SK-N-SH (cell line): ENCODE results near the gene STRADB. TPM values are rescaled to one million over a fixed set of nuclear protein-coding genes. Genes with fewer than 3 reads are reported as not detected.

Source experiments
- CTCF ChIA-PET: fragments of 300-600, 350-600 bp; formaldehyde crosslinking; extraction: SDS; loops from one replicate; lab custom pipeline; 2021; lab: Yijun Ruan, JAX
- POLR2A ChIA-PET: fragments of 350-600 bp; sonication (Branson Sonifier 250); formaldehyde crosslinking; extraction: SDS; loops from one replicate; lab custom pipeline; 2020; ENCODE audit warnings: antibody characterized with exemption, inconsistent platforms; lab: Yijun Ruan, JAX
- DNase-seq: peaks from one replicate; pipeline ENCODE4 v3.0.0; 2012
- H2AFZ ChIP-seq: fragments of 200-600 bp; sonication (generic); 2 replicates; pipeline ENCODE4 v1.8.1; 2016; ENCODE audit warnings: antibody characterized with exemption, mild to moderate bottlenecking, low read depth
- H3F3A ChIP-seq: fragments of 200-600 bp; sonication (generic); replicated peaks from 2 replicates; pipeline ENCODE3; 2016; ENCODE audit warnings: antibody characterized with exemption, mild to moderate bottlenecking; ENCODE audit not compliant: insufficient read depth
- H3K27ac ChIP-seq, 2 experiments: fragments of 200-500 bp in 1 of 2; fragments of 200-600 bp in 1 of 2; sonication (Bioruptor generic) in 1 of 2; sonication (generic), shearing (Covaris generic) in 1 of 2; 2 replicates each; pipeline versions ENCODE4 v1.5.1 to v1.6.1; 2014 to 2016; ENCODE audit warnings: low read depth in 2 of 2, inconsistent platforms in 1 of 2, low read length in 1 of 2, mild to moderate bottlenecking in 1 of 2, mixed read lengths in 1 of 2
- H3K27me3 ChIP-seq: fragments of 200-600 bp; sonication (generic), shearing (Covaris generic); 2 replicates; pipeline ENCODE4 v1.6.1; 2016; ENCODE audit warnings: mixed run types; ENCODE audit not compliant: insufficient read depth
- H3K36me3 ChIP-seq, 2 experiments: fragments of 200-500 bp in 1 of 2; fragments of 200-600 bp in 1 of 2; sonication (Bioruptor generic) in 1 of 2; sonication (generic) in 1 of 2; replicated peaks in 1 of 2; 2 replicates each; pipeline versions ENCODE3 to v1.5.1; 2014 to 2016; ENCODE audit warnings: low read length in 1 of 2, mild to moderate bottlenecking in 1 of 2; ENCODE audit not compliant: insufficient read depth in 2 of 2, control insufficient read depth in 1 of 2
- H3K4me1 ChIP-seq, 2 experiments: fragments of 200-500 bp in 1 of 2; fragments of 200-600 bp in 1 of 2; sonication (Bioruptor generic) in 1 of 2; sonication (generic), shearing (Covaris generic) in 1 of 2; 2 replicates each; pipeline versions ENCODE4 v1.5.1 to v1.6.1; 2014 to 2016; ENCODE audit warnings: low read depth in 1 of 2, low read length in 1 of 2, mixed run types in 1 of 2; ENCODE audit not compliant: insufficient read depth in 2 of 2, control insufficient read depth in 1 of 2
- H3K4me2 ChIP-seq: fragments of 200-600 bp; sonication (generic), shearing (Covaris generic); 2 replicates; pipeline ENCODE4 v1.6.1; 2017; ENCODE audit warnings: mixed run types
- H3K4me3 ChIP-seq, 2 experiments: fragments of 200-500 bp in 1 of 2; fragments of 200-600 bp in 1 of 2; sonication (Bioruptor generic) in 1 of 2; sonication (generic), shearing (Covaris generic) in 1 of 2; 2 replicates each; pipeline versions ENCODE4 v1.5.1 to v1.8.1; 2014 to 2016; ENCODE audit warnings: low read depth in 2 of 2, inconsistent platforms in 1 of 2, low read length in 1 of 2, mild to moderate bottlenecking in 1 of 2, mixed read lengths in 1 of 2, moderate library complexity in 1 of 2
- H3K79me2 ChIP-seq: fragments of 200-600 bp; sonication (generic); 2 replicates; pipeline ENCODE4 v1.8.1; 2017; ENCODE audit warnings: mild to moderate bottlenecking; ENCODE audit not compliant: insufficient read depth
- H3K9ac ChIP-seq: fragments of 200-600 bp; sonication (generic); 2 replicates; pipeline ENCODE4 v1.6.1; 2017; ENCODE audit warnings: mixed run types
- H3K9me2 ChIP-seq: fragments of 200-600 bp; sonication (generic); 2 replicates; pipeline ENCODE4 v1.6.1; 2017; ENCODE audit warnings: mixed run types
- H3K9me3 ChIP-seq: fragments of 200-600 bp; sonication (generic); 2 replicates; pipeline ENCODE4 v1.6.1; 2017; ENCODE audit warnings: mixed run types, mild to moderate bottlenecking, moderate library complexity
- H4K20me1 ChIP-seq: fragments of 200-600 bp; sonication (generic); 2 replicates; pipeline ENCODE4 v1.6.1; 2017; ENCODE audit warnings: mild to moderate bottlenecking, mixed run types; ENCODE audit not compliant: insufficient read depth
- ELF1 ChIP-seq: IDR thresholded peaks from 2 replicates; pipeline ENCODE4 v1.4.0; 2012
- EP300 ChIP-seq, 2 experiments: IDR thresholded peaks; 2 replicates each; pipeline versions ENCODE4 v1.4.0 to v1.6.1; 2012; ENCODE audit warnings: borderline replicate concordance in 1 of 2, low read depth in 1 of 2, low read length in 1 of 2
- EZH2phosphoT487 ChIP-seq: fragments of 200-600 bp; sonication (generic); IDR thresholded peaks from 2 replicates; pipeline ENCODE4 v1.6.1; 2017; ENCODE audit warnings: low read depth, mixed run types, mild to moderate bottlenecking, antibody characterized with exemption, moderate library complexity, borderline replicate concordance
- NFIC ChIP-seq: IDR thresholded peaks from 2 replicates; pipeline ENCODE4 v1.4.0; 2012; ENCODE audit warnings: borderline replicate concordance
- NRF1 ChIP-seq: IDR thresholded peaks from 2 replicates; pipeline ENCODE4 v1.6.1; 2012; ENCODE audit warnings: low read depth, mild to moderate bottlenecking, low read length
- POLR2AphosphoS5 ChIP-seq: IDR thresholded peaks from 2 replicates; pipeline ENCODE4 v1.6.1; 2012; ENCODE audit warnings: low read depth, low read length
- RAD21 ChIP-seq: IDR thresholded peaks from 2 replicates; pipeline ENCODE4 v1.6.1; 2012; ENCODE audit warnings: mild to moderate bottlenecking, low read length
- RCOR1 ChIP-seq: fragments of 150-350 bp; IDR thresholded peaks from 2 replicates; pipeline ENCODE4 v1.6.1; 2017; ENCODE audit warnings: antibody characterized with exemption, low read length
- RXRA ChIP-seq: IDR thresholded peaks from 2 replicates; pipeline ENCODE4 v1.4.0; 2012; ENCODE audit warnings: low read depth, mild to moderate bottlenecking, borderline replicate concordance
- USF1 ChIP-seq: IDR thresholded peaks from 2 replicates; pipeline ENCODE4 v1.4.0; 2012; ENCODE audit warnings: low read depth, borderline replicate concordance
- YY1 ChIP-seq: IDR thresholded peaks from 2 replicates; pipeline ENCODE4 v1.4.0; 2012; ENCODE audit warnings: low read depth, mild to moderate bottlenecking
- WGBS: methylation state at CpG from one replicate; pipeline ENCODE4 v1.1.6; 2017; ENCODE audit warnings: low lambda C conversion rate; 5-methylcytosine and 5-hydroxymethylcytosine counted together
- polyA plus RNA-seq, 3 experiments: library from polyadenylated mRNA; depleted of rRNA; stranded (reverse); fragments of >200 nt; gene quantifications; 2 replicates each; pipeline ENCODE4 v1.2.3, GENCODE V29; 2012
- TF ChIP-seq, protein P1 (sequence below): IDR thresholded peaks from 2 replicates; pipeline ENCODE4 v1.6.1; 2012; ENCODE audit warnings: mild to moderate bottlenecking, low read depth, low read length, moderate library complexity
- TF ChIP-seq, protein P2 (sequence below): fragments of 150-350 bp; IDR thresholded peaks from 2 replicates; pipeline ENCODE4 v1.6.1; 2016; ENCODE audit warnings: mild to moderate bottlenecking, low read depth, low read length
- TF ChIP-seq, protein P3 (sequence below): IDR thresholded peaks from 2 replicates; pipeline ENCODE4; 2012
- TF ChIP-seq, protein P4 (sequence below): fragments of 200-600 bp; sonication (generic); IDR thresholded peaks from 2 replicates; pipeline ENCODE4 v1.6.1; 2017; ENCODE audit warnings: antibody characterized with exemption, mild to moderate bottlenecking, moderate library complexity

Gene STRADB
- polyA plus RNA-seq, 1 of the 3 experiments (the other 2 are of a cell fraction), result 27.0 TPM

GRCh38 chr2:201451292-201452057, at the start of gene STRADB, which contains the start of gene TRAK2 (continued):
- TF ChIP-seq, protein P1, sequence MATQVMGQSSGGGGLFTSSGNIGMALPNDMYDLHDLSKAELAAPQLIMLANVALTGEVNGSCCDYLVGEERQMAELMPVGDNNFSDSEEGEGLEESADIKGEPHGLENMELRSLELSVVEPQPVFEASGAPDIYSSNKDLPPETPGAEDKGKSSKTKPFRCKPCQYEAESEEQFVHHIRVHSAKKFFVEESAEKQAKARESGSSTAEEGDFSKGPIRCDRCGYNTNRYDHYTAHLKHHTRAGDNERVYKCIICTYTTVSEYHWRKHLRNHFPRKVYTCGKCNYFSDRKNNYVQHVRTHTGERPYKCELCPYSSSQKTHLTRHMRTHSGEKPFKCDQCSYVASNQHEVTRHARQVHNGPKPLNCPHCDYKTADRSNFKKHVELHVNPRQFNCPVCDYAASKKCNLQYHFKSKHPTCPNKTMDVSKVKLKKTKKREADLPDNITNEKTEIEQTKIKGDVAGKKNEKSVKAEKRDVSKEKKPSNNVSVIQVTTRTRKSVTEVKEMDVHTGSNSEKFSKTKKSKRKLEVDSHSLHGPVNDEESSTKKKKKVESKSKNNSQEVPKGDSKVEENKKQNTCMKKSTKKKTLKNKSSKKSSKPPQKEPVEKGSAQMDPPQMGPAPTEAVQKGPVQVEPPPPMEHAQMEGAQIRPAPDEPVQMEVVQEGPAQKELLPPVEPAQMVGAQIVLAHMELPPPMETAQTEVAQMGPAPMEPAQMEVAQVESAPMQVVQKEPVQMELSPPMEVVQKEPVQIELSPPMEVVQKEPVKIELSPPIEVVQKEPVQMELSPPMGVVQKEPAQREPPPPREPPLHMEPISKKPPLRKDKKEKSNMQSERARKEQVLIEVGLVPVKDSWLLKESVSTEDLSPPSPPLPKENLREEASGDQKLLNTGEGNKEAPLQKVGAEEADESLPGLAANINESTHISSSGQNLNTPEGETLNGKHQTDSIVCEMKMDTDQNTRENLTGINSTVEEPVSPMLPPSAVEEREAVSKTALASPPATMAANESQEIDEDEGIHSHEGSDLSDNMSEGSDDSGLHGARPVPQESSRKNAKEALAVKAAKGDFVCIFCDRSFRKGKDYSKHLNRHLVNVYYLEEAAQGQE, result no peak
- TF ChIP-seq, protein P2, sequence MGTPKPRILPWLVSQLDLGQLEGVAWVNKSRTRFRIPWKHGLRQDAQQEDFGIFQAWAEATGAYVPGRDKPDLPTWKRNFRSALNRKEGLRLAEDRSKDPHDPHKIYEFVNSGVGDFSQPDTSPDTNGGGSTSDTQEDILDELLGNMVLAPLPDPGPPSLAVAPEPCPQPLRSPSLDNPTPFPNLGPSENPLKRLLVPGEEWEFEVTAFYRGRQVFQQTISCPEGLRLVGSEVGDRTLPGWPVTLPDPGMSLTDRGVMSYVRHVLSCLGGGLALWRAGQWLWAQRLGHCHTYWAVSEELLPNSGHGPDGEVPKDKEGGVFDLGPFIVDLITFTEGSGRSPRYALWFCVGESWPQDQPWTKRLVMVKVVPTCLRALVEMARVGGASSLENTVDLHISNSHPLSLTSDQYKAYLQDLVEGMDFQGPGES, result no peak
- TF ChIP-seq YY1 (peak; percentile 89), ELF1 (peak; percentile 70), POLR2AphosphoS5 (peak; percentile 89), EP300 (IDR thresholded peaks at IDR 0.05; ENCODE audit: borderline replicate concordance in 1 of 2, low read depth in 1 of 2, low read length in 1 of 2) (0 out of 4 replicates have a peak, but pooled peaks of 1 of the 2 experiments have one; percentile 9), EZH2phosphoT487 (no peak), NRF1 (no peak), RAD21 (peak; percentile 2; the same call in 1 of the 2 replicates)
- TF ChIP-seq, protein P3, sequence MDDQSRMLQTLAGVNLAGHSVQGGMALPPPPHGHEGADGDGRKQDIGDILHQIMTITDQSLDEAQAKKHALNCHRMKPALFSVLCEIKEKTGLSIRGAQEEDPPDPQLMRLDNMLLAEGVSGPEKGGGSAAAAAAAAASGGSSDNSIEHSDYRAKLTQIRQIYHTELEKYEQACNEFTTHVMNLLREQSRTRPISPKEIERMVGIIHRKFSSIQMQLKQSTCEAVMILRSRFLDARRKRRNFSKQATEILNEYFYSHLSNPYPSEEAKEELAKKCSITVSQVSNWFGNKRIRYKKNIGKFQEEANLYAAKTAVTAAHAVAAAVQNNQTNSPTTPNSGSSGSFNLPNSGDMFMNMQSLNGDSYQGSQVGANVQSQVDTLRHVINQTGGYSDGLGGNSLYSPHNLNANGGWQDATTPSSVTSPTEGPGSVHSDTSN, result 0 out of 2 replicates have a peak, but pooled peaks have one; percentile 22

DNA sequence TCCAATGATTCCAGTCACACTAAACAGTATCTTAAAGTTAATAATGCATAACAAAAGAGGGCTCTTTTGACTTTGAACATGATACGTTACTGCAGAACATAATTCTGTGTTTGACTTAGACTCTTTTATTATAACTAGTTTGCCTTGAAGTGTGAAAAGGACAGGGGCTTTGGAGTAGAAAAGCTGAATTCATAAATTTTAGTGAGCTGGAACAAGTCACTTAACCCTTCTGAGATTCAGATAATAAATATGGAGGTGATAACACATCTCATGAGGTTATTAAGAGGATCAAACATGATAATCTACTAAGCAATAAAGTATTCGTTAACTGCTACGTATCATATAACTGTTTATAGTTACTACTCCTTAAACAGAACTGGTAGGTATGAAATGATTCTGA, 49.7 kb upstream of the STRADB start:
- no peak for DNase-seq
- peaks cover 35% of the 10 kb centered on the region for H3K79me2 ChIP-seq
- no peaks in the 10 kb centered on the region for H3K9me3 ChIP-seq
- H3K4me3 ChIP-seq, result no peak overlapping the region
- H3F3A ChIP-seq, result peaks cover 12% of the 10 kb centered on the region
- H3K9ac ChIP-seq, result no peak overlapping the region
- peak overlapping the region in 1 of 2 experiments; percentile 88; a peak in 1 of 4 replicates for H3K27ac ChIP-seq
- ChIA-PET CTCF (no interaction called here), POLR2A (no interaction called here)
- no peaks in the 10 kb centered on the region for H3K9me2 ChIP-seq
- no peak overlapping the region for H2AFZ ChIP-seq
- H3K27me3 ChIP-seq, result no peaks in the 10 kb centered on the region
- WGBS, result 96% methylated on average over 3 of the region's 3 CpGs
- TF ChIP-seq RXRA (no peak), USF1 (no peak), NFIC (no peak), NRF1 (no peak), RCOR1 (no peak)
- TF ChIP-seq, protein P3, result no peak
- TF ChIP-seq, protein P4, sequence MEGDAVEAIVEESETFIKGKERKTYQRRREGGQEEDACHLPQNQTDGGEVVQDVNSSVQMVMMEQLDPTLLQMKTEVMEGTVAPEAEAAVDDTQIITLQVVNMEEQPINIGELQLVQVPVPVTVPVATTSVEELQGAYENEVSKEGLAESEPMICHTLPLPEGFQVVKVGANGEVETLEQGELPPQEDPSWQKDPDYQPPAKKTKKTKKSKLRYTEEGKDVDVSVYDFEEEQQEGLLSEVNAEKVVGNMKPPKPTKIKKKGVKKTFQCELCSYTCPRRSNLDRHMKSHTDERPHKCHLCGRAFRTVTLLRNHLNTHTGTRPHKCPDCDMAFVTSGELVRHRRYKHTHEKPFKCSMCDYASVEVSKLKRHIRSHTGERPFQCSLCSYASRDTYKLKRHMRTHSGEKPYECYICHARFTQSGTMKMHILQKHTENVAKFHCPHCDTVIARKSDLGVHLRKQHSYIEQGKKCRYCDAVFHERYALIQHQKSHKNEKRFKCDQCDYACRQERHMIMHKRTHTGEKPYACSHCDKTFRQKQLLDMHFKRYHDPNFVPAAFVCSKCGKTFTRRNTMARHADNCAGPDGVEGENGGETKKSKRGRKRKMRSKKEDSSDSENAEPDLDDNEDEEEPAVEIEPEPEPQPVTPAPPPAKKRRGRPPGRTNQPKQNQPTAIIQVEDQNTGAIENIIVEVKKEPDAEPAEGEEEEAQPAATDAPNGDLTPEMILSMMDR, result no peak
- H3K4me2 ChIP-seq, result no peak overlapping the region
- peaks cover 20 to 29% of the 10 kb centered on the region in 2 experiments; a peak in 2 of 4 replicates for H3K4me1 ChIP-seq
- peaks cover 29 to 38% of the 10 kb centered on the region in 2 experiments for H3K36me3 ChIP-seq
- no peaks in the 10 kb centered on the region for H4K20me1 ChIP-seq
